Esophagus squamous epithelium (tissue), 4 donors: ENCODE data around the gene LTBP1.

Experiments used
- POLR2A ChIP-seq, 4 donors: fragments of 450-650 bp; IDR thresholded peaks; one replicate each; pipeline ENCODE4 v1.6.1; 2017; ENCODE audit warnings: antibody characterized with exemption in 4 of 4, mild to moderate bottlenecking in 4 of 4, moderate library complexity in 3 of 4
- TF ChIP-seq, protein P1 (sequence below), 6 experiments: fragments of 450-650 bp in 4 of 6; fragments of 200-600 bp in 2 of 6; sonication (generic) in 2 of 6; IDR thresholded peaks; one replicate each; pipeline ENCODE4 v1.5.1; 2016 to 2019; ENCODE audit warnings: antibody characterized with exemption in 6 of 6, mild to moderate bottlenecking in 4 of 6, moderate library complexity in 4 of 6

DNA sequence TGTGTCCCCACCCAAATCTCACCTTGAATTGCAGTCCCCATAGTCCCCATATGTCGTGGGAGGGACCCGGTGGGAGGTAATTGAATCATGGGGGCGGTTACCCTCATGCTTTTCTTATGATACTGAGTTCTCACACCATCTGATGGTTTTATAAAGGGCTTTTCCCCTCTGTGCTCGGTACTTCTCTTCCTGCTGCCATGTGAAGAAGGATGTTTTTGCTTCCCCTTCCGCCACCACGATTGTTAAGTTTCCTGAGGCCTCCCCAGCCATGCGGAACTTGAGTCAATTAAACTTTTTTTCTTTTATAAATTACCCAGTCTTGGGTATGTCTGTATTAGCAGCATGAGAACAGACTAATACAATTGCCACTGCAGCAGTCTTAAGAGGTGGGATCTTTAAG, 134.9 kb downstream of the LTBP1 start:
- TF ChIP-seq POLR2A (IDR thresholded peaks at IDR 0.05) = no peak
- TF ChIP-seq, protein P1, sequence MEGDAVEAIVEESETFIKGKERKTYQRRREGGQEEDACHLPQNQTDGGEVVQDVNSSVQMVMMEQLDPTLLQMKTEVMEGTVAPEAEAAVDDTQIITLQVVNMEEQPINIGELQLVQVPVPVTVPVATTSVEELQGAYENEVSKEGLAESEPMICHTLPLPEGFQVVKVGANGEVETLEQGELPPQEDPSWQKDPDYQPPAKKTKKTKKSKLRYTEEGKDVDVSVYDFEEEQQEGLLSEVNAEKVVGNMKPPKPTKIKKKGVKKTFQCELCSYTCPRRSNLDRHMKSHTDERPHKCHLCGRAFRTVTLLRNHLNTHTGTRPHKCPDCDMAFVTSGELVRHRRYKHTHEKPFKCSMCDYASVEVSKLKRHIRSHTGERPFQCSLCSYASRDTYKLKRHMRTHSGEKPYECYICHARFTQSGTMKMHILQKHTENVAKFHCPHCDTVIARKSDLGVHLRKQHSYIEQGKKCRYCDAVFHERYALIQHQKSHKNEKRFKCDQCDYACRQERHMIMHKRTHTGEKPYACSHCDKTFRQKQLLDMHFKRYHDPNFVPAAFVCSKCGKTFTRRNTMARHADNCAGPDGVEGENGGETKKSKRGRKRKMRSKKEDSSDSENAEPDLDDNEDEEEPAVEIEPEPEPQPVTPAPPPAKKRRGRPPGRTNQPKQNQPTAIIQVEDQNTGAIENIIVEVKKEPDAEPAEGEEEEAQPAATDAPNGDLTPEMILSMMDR (IDR thresholded peaks at IDR 0.05) = no peak
